ENCODE measurements around the gene DCTN3.

Gene DCTN3

DNA sequence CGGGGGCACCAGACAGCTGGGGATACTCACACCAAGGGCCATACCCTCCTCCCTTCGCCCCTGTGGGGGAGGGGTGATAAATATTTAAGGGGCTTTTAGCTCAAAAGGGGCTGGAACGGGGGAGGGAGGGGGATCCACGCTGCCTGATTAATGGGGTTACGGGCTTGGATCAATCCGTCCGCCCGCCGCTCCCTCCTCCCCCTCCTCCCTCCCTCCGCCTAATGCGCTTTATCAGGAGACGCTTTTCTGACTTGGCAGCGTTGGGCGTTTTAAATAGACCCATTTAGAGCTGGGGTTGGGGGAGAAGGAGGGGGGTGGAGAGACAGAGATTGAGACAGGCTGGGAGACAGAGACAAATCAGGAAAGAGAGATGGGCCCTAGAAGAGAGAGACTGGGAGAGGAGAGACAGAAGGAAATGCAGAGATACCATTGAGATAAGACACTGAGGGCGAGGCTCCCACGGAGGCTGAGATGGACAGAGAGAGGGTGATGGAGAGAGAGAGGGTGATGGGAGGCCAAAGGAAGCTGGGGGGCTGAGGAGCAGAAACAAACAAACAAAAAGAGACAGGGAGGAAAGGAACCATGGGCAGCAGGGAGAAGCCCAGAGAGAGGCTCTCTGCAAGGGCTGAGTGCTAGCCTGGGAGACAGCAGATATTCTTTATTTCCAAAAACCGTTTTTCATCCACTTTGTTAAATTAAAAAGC lies 41.0 kb downstream of the DCTN3 start:
- Mint-ChIP-seq H3K36me3 (no peaks in the 10 kb centered on the region), H3K27me3 (peaks cover 39% of the 10 kb centered on the region), H3K4me1 (ENCODE audit: low read depth) (peaks cover 9% of the 10 kb centered on the region), H3K4me3 (no peak overlapping the region), H3K27ac (no peak overlapping the region), H3K9me3 (ENCODE audit: low read depth) (no peaks in the 10 kb centered on the region)

DNA sequence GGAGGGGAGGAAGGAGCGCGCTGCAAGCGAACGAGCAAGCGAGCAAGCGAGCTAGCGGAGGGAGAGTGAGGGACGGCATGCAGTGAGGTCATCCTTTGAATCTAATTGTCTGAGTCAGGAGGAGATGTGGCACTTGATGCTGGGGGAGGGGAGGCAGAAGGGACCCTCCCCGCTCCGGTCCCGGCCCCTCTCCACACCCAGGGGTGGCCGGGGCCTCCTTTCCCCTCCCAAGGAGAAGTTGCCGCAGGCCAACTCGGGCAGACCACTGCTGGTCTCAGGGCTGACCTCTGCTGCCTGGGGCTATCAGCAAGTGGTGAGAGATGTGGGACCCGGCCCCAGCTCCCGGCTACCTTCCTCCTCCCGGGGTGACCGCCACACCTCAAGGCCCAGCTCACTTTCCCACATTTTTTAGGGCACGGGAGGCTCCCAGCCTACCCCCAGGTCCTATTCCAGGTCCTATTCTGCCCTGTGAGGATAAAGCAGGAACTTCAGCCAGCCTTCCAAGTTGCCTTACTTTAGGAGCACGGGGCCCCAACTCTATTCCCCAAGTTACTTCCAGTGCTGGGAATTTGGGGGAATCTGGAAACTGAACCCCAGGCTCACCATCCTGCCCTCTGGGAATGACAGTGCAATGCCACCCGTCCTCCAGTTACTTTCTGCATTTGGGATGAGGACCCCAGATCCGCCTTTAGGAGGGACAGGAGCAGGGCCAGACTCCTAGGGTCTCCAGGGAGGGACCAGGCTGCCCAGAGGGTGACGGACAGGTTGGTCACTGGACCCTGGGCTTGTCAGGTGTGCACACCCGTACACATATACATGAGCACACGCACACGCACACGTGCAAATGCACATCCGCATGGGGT lies 41.8 kb downstream of the DCTN3 start:
- no peaks in the 10 kb centered on the region for H3K36me3 Mint-ChIP-seq
- H3K9me3 Mint-ChIP-seq (ENCODE audit: low read depth): no peaks in the 10 kb centered on the region
- peaks cover 9% of the 10 kb centered on the region for H3K4me1 Mint-ChIP-seq (ENCODE audit: low read depth)
- H3K4me3 Mint-ChIP-seq: peak overlapping the region; percentile 38
- no peak overlapping the region for H3K27ac Mint-ChIP-seq
- H3K27me3 Mint-ChIP-seq: peaks cover 39% of the 10 kb centered on the region

DNA sequence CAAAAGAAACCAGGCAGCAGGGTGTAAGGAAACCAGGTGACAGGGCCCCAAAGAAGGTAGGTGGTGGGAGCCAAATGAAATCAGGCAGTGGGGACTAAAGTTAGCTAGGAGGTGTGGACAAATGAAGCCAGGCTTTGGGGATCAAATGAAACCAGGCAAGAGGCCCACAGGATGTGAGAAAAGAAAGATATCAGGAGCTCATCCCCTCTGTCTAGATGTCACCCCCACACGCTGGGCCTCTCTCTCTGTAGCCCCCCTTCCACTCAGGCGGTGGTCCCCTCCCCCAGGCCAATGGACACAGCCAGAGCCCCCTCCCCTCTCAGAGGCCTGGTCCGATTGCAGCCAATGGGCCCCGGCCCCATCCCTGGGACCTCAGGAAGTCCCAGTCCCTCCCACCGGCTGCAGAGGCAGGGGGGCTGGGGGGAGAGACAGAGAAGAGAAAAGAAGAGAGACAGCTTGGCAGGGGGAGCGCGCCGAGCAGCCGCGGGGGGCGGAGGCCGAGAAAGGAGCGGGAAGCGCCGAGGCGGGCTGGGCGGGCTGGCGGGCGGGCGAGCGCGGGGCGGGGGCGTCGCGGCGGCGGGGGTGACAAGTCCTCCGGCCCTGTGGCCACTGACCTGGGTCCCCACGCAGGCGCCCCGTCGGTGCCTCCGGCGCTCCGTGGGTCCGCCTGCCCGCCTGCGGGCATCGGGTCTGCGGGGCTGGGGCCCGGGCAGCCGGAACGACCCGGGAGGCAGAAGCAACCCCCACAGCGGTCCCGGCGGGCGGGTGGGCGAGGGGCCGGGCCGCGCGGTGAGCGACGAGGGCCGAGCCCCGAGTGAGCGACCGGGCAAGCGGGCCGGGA lies 42.7 kb downstream of the DCTN3 start:
- Mint-ChIP-seq H3K4me3 (peak overlapping the region; percentile 55), H3K4me1 (ENCODE audit: low read depth) (peaks cover 9% of the 10 kb centered on the region), H3K36me3 (no peaks in the 10 kb centered on the region), H3K27ac (no peak overlapping the region), H3K9me3 (ENCODE audit: low read depth) (no peaks in the 10 kb centered on the region), H3K27me3 (peaks cover 35% of the 10 kb centered on the region)

DNA sequence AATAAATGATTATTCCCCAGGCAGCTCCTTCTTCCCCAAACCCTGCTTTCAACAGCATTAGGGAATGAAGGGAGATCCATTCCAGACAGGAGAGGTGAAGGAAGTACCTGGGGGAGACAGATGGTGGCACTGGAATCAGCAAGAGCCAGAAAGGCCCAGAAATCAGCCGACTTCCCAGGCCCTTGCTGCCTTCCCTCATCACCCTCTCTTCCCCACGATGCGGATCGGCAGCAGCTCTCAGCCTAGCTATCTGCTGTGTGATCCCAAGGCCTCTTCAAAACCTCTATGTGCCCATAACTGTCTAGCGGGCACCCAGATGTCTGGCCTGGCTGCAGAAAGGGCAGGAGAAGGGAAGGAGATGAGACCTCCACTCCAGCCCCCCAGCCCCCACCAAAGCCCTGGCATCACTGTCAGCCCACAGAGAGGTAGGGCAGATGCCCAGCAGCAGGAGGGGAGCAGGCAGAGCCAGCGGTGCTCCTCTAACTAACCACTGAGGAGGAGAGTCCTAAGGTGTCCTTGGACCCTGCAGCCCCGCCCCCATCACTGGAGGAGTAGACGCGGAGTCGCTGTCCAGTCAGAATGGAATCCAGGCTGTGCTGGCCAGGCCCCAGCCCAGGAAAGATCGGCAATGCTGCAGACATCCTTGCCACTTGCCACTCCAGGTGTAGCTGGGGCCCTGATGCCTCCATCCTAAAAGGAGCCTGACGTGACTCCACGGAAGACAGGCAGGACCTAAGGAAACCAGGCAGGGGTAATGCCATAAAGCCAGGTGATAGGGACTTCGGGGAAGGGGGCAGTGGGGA lies 43.5 kb downstream of the DCTN3 start:
- Mint-ChIP-seq H3K4me3 (peak overlapping the region; percentile 55), H3K27me3 (peaks cover 32% of the 10 kb centered on the region), H3K9me3 (ENCODE audit: low read depth) (no peaks in the 10 kb centered on the region), H3K4me1 (ENCODE audit: low read depth) (peaks cover 9% of the 10 kb centered on the region), H3K36me3 (no peaks in the 10 kb centered on the region), H3K27ac (no peak overlapping the region)

DNA sequence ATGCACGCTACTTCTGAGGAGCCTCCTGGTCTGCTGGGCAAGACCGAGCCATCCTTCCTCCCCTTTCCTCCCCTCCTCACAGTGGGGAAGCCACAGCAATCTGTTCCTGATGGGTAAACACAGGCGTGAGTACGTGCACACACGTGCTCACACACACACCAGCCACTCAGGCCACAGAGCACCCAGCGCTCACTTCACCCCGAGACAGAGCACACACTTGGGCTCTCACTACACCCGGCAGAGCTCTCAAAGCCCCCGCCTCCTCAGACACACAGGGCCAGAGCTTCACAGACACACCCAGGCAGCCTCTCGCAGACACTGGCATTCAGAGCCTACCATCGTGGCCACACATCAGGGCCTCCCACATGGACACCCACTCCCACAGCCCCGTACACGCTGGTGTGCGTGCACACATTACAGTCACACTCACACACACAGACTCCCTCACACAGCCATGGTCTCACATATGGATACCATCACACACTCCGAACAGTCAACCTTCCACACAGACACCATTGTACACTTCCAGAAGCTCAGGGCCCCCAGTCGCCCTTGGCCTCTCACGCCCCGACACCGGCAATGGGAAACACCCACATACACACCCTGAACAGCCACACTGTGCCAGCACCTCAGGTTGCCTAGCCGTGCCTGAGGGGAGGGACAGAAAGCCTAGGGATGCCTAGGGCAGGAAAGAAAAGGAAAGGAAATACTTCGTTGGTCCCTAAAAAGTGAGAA lies 44.3 kb downstream of the DCTN3 start:
- Mint-ChIP-seq H3K27ac (no peak overlapping the region), H3K27me3 (peaks cover 28% of the 10 kb centered on the region), H3K36me3 (no peaks in the 10 kb centered on the region), H3K4me3 (peak overlapping the region; percentile 20), H3K9me3 (ENCODE audit: low read depth) (no peaks in the 10 kb centered on the region), H3K4me1 (ENCODE audit: low read depth) (peaks cover 9% of the 10 kb centered on the region)

DNA sequence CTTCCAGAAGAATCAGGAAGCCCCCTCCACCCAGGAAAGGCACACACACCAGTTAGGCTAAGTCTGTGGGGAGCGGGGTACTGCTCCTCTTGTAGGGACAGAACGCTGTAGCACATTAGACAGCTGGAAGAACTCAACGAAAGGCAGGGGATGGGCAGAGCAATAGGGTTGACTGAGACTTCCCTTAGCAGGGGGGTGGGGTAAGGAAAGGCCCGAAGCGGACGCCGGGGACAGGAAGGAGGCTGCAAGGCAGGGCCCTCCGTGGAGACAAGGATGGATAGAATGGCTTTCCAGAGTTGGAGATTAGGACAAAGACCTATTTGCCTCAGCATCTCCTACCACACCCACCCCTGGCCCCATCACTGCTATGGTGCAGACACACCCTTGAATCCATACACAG lies 45.1 kb downstream of the DCTN3 start:
- Mint-ChIP-seq H3K27ac (no peak overlapping the region), H3K9me3 (ENCODE audit: low read depth) (no peaks in the 10 kb centered on the region), H3K4me3 (no peak overlapping the region), H3K36me3 (no peaks in the 10 kb centered on the region), H3K4me1 (ENCODE audit: low read depth) (peaks cover 9% of the 10 kb centered on the region), H3K27me3 (peaks cover 22% of the 10 kb centered on the region)

DNA sequence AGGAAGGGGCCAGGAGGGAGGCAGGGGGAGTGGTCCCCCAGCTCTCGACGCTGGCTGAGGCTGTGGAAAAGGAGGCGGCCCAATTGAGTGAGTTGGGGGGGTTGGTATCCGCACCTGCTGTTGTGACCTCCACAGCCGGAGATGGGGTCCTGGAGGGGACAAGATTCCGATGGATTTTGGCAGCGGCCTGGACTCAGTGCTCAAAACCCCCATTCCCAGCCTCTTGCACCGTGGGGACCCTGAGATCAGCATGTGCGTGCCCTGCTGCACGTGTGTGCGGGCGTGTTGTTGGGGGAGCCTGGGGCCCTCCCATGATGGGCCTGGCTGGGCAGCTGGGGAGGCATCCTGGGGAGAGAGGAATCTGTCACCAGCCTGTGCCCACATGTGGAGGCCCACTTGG lies 45.7 kb downstream of the DCTN3 start:
- Mint-ChIP-seq H3K36me3 (no peaks in the 10 kb centered on the region), H3K4me1 (ENCODE audit: low read depth) (peaks cover 9% of the 10 kb centered on the region), H3K27ac (no peak overlapping the region), H3K9me3 (ENCODE audit: low read depth) (no peaks in the 10 kb centered on the region), H3K4me3 (no peak overlapping the region), H3K27me3 (peaks cover 18% of the 10 kb centered on the region)

DNA sequence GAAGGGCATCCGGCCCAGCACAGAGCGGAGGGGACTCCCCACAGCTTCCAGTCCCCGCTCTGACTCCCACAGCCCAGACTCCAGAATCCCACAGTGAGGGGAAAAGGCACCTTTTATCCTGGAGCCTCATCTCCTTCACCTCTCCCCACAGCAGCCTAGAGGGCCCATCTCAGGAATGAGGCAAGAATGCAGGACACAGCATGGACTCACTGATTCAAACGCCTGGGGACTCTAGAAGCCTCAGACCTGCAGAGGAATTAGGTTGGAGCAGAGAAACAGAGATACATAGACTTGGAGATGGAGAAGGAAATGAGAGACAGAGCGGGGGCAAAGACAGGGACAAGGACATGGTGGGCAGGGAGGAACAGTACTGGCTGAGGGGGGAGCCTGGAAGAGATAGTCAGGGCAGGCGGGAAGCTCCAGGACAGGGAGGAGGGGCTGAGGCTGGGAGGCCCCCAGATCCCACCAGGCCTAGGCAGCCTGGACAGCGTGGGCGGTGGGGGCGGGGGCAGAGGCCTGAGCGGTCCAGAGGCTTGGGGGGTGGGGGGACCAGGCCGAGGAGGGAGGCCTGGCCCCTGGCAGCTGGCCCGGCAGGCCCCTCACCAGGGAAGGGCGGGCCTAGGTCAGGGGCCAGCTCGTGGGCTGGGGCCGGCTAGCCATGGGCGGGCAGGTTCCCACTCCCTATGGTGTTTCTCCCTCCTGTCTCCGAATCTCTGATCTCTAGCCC lies 46.5 kb downstream of the DCTN3 start:
- Mint-ChIP-seq H3K4me1 (ENCODE audit: low read depth) (peaks cover 4% of the 10 kb centered on the region), H3K27me3 (peaks cover 13% of the 10 kb centered on the region), H3K36me3 (no peaks in the 10 kb centered on the region), H3K4me3 (no peak overlapping the region), H3K27ac (no peak overlapping the region), H3K9me3 (ENCODE audit: low read depth) (no peaks in the 10 kb centered on the region)

DNA sequence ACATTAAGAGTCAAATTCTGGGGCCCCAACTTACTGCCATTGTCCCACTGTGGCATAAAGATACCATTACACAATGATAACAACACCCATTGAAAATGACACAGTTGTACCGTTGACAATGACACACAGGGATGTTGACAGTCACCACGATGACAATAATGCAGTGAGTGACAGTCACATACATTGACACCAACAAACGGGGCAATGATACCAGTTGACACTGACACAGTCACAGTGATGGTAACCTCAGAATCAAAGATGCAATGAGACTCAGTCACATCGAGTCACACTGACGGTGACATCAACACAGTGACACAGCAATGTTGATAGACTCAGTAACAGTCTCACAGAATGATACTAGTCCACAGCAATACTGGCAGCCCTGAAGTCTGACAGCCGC lies 47.7 kb downstream of the DCTN3 start:
- Mint-ChIP-seq H3K9me3 (ENCODE audit: low read depth) (no peaks in the 10 kb centered on the region), H3K27me3 (peaks cover 12% of the 10 kb centered on the region), H3K27ac (no peak overlapping the region), H3K4me3 (no peak overlapping the region), H3K36me3 (no peaks in the 10 kb centered on the region), H3K4me1 (ENCODE audit: low read depth) (peaks cover 4% of the 10 kb centered on the region)

DNA sequence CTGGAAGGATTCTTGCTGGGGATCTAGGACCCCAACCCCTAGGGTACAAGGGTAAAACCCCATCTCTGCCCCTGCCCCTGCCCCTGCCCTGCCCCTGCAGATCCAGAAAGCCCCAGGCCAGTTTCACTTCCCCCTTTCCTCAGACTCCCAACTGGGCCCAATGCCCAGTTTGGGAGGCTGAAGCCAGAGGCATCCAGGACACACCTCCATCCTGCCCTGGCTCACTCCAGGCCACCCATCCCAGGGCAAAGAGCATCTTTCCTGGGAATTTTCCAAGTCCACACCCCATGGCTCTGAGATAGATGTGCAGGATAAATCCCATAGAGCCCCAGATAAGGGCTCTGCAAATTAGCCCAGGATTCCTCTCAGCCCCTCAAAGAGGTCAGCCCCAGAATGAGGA lies 48.2 kb downstream of the DCTN3 start:
- Mint-ChIP-seq H3K27me3 (peaks cover 9% of the 10 kb centered on the region), H3K36me3 (no peaks in the 10 kb centered on the region), H3K9me3 (ENCODE audit: low read depth) (no peaks in the 10 kb centered on the region), H3K4me3 (no peak overlapping the region), H3K27ac (no peak overlapping the region), H3K4me1 (ENCODE audit: low read depth) (peaks cover under 1% of the 10 kb centered on the region)

DNA sequence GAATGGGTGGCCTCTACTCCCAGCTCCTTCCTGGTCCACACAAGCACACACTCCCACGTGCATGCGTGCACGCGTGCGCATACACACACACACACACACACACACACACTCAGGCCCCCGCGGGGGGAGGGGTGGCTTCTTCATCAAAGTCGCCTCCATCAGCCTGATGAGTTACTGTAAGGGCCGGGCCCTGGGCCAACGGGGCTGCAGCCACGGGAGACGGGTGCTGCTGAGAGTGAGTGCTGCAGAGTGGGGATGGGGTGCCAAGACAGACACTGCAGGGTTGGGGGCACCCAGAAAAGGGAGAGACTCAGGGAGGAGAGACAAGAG lies 48.8 kb downstream of the DCTN3 start:
- H3K36me3 Mint-ChIP-seq: no peaks in the 10 kb centered on the region
- H3K9me3 Mint-ChIP-seq (ENCODE audit: low read depth): no peaks in the 10 kb centered on the region
- H3K27ac Mint-ChIP-seq: no peak overlapping the region
- H3K4me1 Mint-ChIP-seq (ENCODE audit: low read depth): no peaks in the 10 kb centered on the region
- H3K4me3 Mint-ChIP-seq: no peak overlapping the region
- peaks cover 15% of the 10 kb centered on the region for H3K27me3 Mint-ChIP-seq

DNA sequence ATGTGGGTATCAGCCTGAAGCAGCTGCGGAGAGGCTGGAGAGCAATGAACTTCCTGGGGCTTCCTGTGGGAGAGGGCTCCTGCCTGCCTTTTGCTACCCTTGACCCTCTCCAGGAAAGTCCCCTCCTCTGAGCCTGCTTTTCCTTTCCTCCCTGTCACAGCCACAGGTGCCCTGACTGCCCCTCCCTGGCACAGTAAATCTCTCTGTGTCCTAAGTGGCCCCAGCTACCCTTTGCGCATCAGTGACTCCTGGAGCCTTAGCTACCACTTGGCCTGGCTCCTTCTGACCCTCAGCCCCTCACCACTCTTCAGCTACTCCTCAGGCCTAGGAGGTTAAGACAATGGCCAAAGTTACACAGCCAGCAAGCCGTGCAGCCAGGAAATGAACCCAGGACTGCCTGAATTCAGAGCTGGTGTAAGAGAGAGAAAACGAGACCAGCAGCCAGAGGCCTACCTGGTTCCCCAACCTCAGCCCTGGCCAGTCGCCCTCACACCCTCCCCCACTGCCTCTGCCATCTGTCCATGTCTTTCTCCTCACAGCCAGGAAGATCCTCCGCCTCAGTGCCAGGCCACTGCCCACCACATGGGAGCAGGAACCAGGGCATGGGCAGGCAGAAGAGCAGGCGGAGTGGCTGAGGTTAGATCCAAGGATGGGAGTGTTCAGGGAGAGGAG lies 49.4 kb downstream of the DCTN3 start:
- Mint-ChIP-seq H3K4me1 (ENCODE audit: low read depth) (no peaks in the 10 kb centered on the region), H3K36me3 (no peaks in the 10 kb centered on the region), H3K4me3 (no peak overlapping the region), H3K9me3 (ENCODE audit: low read depth) (no peaks in the 10 kb centered on the region), H3K27ac (no peak overlapping the region), H3K27me3 (peaks cover 10% of the 10 kb centered on the region)

DNA sequence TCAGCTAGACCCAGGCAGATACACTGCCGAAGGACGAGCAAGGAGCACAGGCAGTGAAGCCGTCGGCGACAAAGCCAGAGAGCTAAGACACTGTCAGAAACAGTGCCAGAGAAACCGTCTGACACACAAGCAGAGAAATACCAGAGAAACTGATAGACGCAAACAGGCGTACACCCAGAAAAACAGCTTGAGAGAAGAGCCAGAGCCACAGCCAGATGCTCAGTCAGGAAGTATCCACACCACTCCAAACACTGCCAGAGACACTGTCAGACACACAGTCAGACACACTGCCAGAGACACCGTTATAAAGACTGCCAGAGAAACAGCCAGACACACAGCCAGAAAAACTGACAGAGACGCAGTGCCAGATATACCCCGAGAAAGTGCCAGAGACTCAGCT lies 49.9 kb downstream of the DCTN3 start:
- Mint-ChIP-seq H3K27ac (no peak overlapping the region), H3K27me3 (peaks cover 7% of the 10 kb centered on the region), H3K36me3 (no peaks in the 10 kb centered on the region), H3K4me3 (no peak overlapping the region), H3K4me1 (ENCODE audit: low read depth) (no peaks in the 10 kb centered on the region), H3K9me3 (ENCODE audit: low read depth) (no peaks in the 10 kb centered on the region)
